K562 (cell line): Measurements from ENCODE around the gene BIRC6. TPM values are rescaled to one million over a fixed set of nuclear protein-coding genes. Genes with fewer than 3 reads are reported as not detected.

Source experiments
- CREB5 ChIP-seq: fragments of 250-450 bp; sonication (Bioruptor Pico); IDR thresholded peaks from 2 replicates; pipeline ENCODE4 v1.5.0; 2020; ENCODE audit warnings: mild to moderate bottlenecking
- FOXP4 ChIP-seq: sonication (generic); formaldehyde crosslinking; IDR thresholded peaks from 2 replicates; pipeline ENCODE4 v1.8.0; 2022; ENCODE audit warnings: mild to moderate bottlenecking, missing genetic modification reagents, borderline replicate concordance
- GTF3C2 ChIP-seq: IDR thresholded peaks from 3 replicates; pipeline ENCODE4 v1.6.1; 2011; ENCODE audit warnings: borderline replicate concordance, mild to moderate bottlenecking, moderate library complexity; ENCODE audit not compliant: insufficient read length; ENCODE audit errors: extremely low read depth
- HMBOX1 ChIP-seq: sonication (generic); IDR thresholded peaks from 2 replicates; pipeline ENCODE4 v1.6.1; 2016
- KLF13 ChIP-seq: fragments of 450-650 bp; IDR thresholded peaks from 2 replicates; pipeline ENCODE4 v1.6.1; 2016; ENCODE audit warnings: missing genetic modification characterization, low read depth, mild to moderate bottlenecking, missing compliant biosample characterization, moderate library complexity, borderline replicate concordance
- NR2C1 ChIP-seq, 2 experiments: fragments of 450-650 bp; IDR thresholded peaks; 2 replicates each; pipeline ENCODE4 v1.6.1; 2017; ENCODE audit warnings: mild to moderate bottlenecking in 2 of 2, antibody characterized with exemption in 1 of 2, inconsistent platforms in 1 of 2, missing compliant biosample characterization in 1 of 2, missing genetic modification characterization in 1 of 2
- RBM34 ChIP-seq: fragments of 200-400 bp; formaldehyde crosslinking; IDR thresholded peaks from 2 replicates; pipeline ENCODE4 v1.6.1; 2018; ENCODE audit warnings: low read length, borderline replicate concordance; ENCODE audit not compliant: insufficient read depth
- SOX6 ChIP-seq: fragments of 450-650 bp; IDR thresholded peaks from 2 replicates; pipeline ENCODE4 v1.6.1; 2014; ENCODE audit warnings: mild to moderate bottlenecking
- STAG1 ChIP-seq: sonication (generic); formaldehyde crosslinking; IDR thresholded peaks from 2 replicates; pipeline ENCODE4 v1.5.0; 2020; ENCODE audit warnings: missing genetic modification reagents, borderline replicate concordance
- ZC3H11A ChIP-seq: IDR thresholded peaks from 2 replicates; pipeline ENCODE4 v1.6.1; 2012; ENCODE audit warnings: low read depth, low read length, improper control_type of control experiment
- ZNF408 ChIP-seq: fragments of 250-450 bp; sonication (Bioruptor Pico); IDR thresholded peaks from 2 replicates; pipeline ENCODE4 v1.4.0; 2020; ENCODE audit warnings: low read depth, mild to moderate bottlenecking, moderate library complexity
- ZNF586 ChIP-seq: fragments of 450-650 bp; formaldehyde crosslinking; conservative IDR thresholded peaks from 2 replicates; pipeline ENCODE4 v1.4.0; 2020; ENCODE audit warnings: mild to moderate bottlenecking, moderate library complexity
- ZNF695 ChIP-seq: fragments of 450-650 bp; formaldehyde crosslinking; IDR thresholded peaks from 2 replicates; pipeline ENCODE4 v1.4.0; 2020; ENCODE audit warnings: mild to moderate bottlenecking, moderate library complexity
- polyA plus RNA-seq, 8 experiments: library from polyadenylated mRNA; depleted of rRNA in 4 of 8; stranded (reverse) in 5 of 8; unstranded in 3 of 8; fragments of >200 nt; fragmentation: Nextera tagmentation in 2 of 8; fragmentation: Illumina TruSeq in 1 of 8; extraction: Ambion mirVana in 2 of 8; extraction: Trizol in 1 of 8; gene quantifications; 2 replicates each; pipeline versions ENCODE4 v1.2.1 to v1.2.3, GENCODE V29; 2011 to 2014; ENCODE audit warnings: inconsistent platforms in 1 of 8, missing spikeins in 1 of 8
- total RNA-seq, 7 experiments: library from RNA; depleted of rRNA in 6 of 7; stranded (reverse); fragments of >200 nt in 6 of 7; fragmentation: Illumina TruSeq in 2 of 7; extraction: Trizol in 2 of 7; gene quantifications; 2 replicates each; pipeline versions ENCODE4 v1.2.1 to v1.2.3, GENCODE V29; 2011 to 2021; ENCODE audit warnings: low replicate concordance in 1 of 7

Gene BIRC6
- total and polyA plus RNA-seq, 9 of the 15 experiments (the other 6 are each of a cell fraction or from before 2014, with no cell fraction given), result 18.8 to 110 (median 49.8) TPM

GRCh38 chr2:32627814-32628579 lies 271.2 kb downstream of the BIRC6 start, which contains the start of gene TTC27 (continued):
- TF ChIP-seq SOX6 (peak; percentile 23; the same call in 1 of the 2 replicates), GTF3C2 (no peak), STAG1 (CRISPR knock-in tag) (no peak), ZNF408 (CRISPR knock-in tag) (no peak), NR2C1 (IDR thresholded peaks at IDR 0.05) (no peak), NR2C1 (tag; IDR thresholded peaks at IDR 0.05) (no peak), KLF13 (tag) (peak; percentile 86), ZNF586 (no peak), CREB5 (CRISPR knock-in tag) (no peak), FOXP4 (CRISPR knock-in tag) (no peak), HMBOX1 (peak; percentile 17; the same call in 1 of the 2 replicates), ZNF695 (CRISPR knock-in tag) (no peak), RBM34 (no peak), ZC3H11A (no peak)
